Osteoblast (primary cell): ENCODE results near the gene CLDN11. TPM values are rescaled to one million over a fixed set of nuclear protein-coding genes. Genes with fewer than 3 reads are reported as not detected.

Experiments used
- DNase-seq: peaks from one replicate; pipeline ENCODE4 v3.0.0; 2011; ENCODE audit warnings: low spot score, mixed read lengths; ENCODE audit not compliant: insufficient read length; ENCODE audit errors: missing footprints
- H2AFZ ChIP-seq: 2 replicates; pipeline ENCODE4 v1.6.0; 2011; ENCODE audit warnings: mild to moderate bottlenecking, low read length
- H3K27ac ChIP-seq: 2 replicates; pipeline ENCODE4 v1.5.1; 2011; ENCODE audit warnings: mild to moderate bottlenecking, low read depth, low read length, moderate library complexity
- H3K27me3 ChIP-seq: 2 replicates; pipeline ENCODE4 v1.6.0; 2012; ENCODE audit warnings: mild to moderate bottlenecking, control low read depth, inconsistent platforms, low read length, moderate library complexity; ENCODE audit not compliant: insufficient read depth
- H3K36me3 ChIP-seq: 2 replicates; pipeline ENCODE4 v1.5.1; 2011; ENCODE audit warnings: mild to moderate bottlenecking, low read length, control low read depth, moderate library complexity; ENCODE audit not compliant: insufficient read depth
- H3K4me1 ChIP-seq: 2 replicates; pipeline ENCODE4 v1.5.1; 2011; ENCODE audit warnings: mild to moderate bottlenecking, low read length, control low read depth, moderate library complexity; ENCODE audit not compliant: insufficient read depth
- H3K4me2 ChIP-seq: 2 replicates; pipeline ENCODE4 v1.6.0; 2011; ENCODE audit warnings: mild to moderate bottlenecking, low read length; ENCODE audit not compliant: insufficient read depth
- H3K4me3 ChIP-seq: fragments of 200-600 bp; sonication (generic); 3 replicates; pipeline ENCODE4 v1.5.1; 2012; ENCODE audit warnings: mild to moderate bottlenecking, low read length, inconsistent platforms; ENCODE audit not compliant: insufficient read depth
- H3K79me2 ChIP-seq: 2 replicates; pipeline ENCODE4 v1.6.0; 2012; ENCODE audit warnings: mild to moderate bottlenecking, low read length, control low read depth, inconsistent platforms; ENCODE audit not compliant: insufficient read depth
- H3K9me3 ChIP-seq: 2 replicates; pipeline ENCODE4 v1.5.1; 2011; ENCODE audit warnings: low read depth, low read length, control low read depth
- H4K20me1 ChIP-seq: 2 replicates; pipeline ENCODE4 v1.6.0; 2012; ENCODE audit warnings: mild to moderate bottlenecking, low read length, control low read depth; ENCODE audit not compliant: insufficient read depth
- total RNA-seq: library from RNA; depleted of rRNA; stranded (reverse); fragments of >200 nt; gene quantifications from 2 replicates; pipeline ENCODE4 v1.2.3, GENCODE V29; 2012
- TF ChIP-seq, protein P1 (sequence below): IDR thresholded peaks from 2 replicates; pipeline ENCODE4 v1.5.1; 2011; ENCODE audit warnings: mild to moderate bottlenecking, low read depth, low read length, moderate library complexity; ENCODE audit errors: extremely low read depth

CLDN11 gene
- total RNA-seq, 1 donor, result 50.3 TPM

DNA sequence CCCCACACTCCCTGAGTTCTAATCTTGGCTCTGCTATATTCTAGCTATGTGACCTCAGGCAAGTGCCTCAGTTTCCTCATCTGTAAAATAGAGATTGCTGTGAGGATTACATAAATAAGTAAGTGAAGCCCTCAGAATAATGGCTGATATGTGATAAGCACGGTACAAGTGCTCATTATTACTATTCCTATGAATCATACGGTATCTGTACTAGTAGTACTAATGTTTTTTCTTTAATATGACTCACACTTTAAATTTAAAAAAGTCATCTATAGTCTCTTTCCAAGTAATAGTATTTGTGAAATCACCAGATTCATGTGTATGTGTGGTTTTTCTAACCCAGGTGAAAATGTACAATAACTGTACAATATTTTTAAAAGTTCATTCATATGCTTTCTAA lies 58.7 kb downstream of the CLDN11 start:
- no peak overlapping the region for H3K27ac ChIP-seq
- no peaks in the 10 kb centered on the region for H3K36me3 ChIP-seq
- H3K4me2 ChIP-seq, result no peak overlapping the region
- H3K4me1 ChIP-seq, result peaks cover 6% of the 10 kb centered on the region
- no peaks in the 10 kb centered on the region for H3K79me2 ChIP-seq
- TF ChIP-seq, protein P1, sequence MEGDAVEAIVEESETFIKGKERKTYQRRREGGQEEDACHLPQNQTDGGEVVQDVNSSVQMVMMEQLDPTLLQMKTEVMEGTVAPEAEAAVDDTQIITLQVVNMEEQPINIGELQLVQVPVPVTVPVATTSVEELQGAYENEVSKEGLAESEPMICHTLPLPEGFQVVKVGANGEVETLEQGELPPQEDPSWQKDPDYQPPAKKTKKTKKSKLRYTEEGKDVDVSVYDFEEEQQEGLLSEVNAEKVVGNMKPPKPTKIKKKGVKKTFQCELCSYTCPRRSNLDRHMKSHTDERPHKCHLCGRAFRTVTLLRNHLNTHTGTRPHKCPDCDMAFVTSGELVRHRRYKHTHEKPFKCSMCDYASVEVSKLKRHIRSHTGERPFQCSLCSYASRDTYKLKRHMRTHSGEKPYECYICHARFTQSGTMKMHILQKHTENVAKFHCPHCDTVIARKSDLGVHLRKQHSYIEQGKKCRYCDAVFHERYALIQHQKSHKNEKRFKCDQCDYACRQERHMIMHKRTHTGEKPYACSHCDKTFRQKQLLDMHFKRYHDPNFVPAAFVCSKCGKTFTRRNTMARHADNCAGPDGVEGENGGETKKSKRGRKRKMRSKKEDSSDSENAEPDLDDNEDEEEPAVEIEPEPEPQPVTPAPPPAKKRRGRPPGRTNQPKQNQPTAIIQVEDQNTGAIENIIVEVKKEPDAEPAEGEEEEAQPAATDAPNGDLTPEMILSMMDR, result no peak
- no peaks in the 10 kb centered on the region for H4K20me1 ChIP-seq
- peak; percentile 65 for DNase-seq
- no peak overlapping the region for H2AFZ ChIP-seq
- H3K9me3 ChIP-seq, result no peaks in the 10 kb centered on the region
- H3K4me3 ChIP-seq, result no peak overlapping the region
- no peaks in the 10 kb centered on the region for H3K27me3 ChIP-seq

DNA sequence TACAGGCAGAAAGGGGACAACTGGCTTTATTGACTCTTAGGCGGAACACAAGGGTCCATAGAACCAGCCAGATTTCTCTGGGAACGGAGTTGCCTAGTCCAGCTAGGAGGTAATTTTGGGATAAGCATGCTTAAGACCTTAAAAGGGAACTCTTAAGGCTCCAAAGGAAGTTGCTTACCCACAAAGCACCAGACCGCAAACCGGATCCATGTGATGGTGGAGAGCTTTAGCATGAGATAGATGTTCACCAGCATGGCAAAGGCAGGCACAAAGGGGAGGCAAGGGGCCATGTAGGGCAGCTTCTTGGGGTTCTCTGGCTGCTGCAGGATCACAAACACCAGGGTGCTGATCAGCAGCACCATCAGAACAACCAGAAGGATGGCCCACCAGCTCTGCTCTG lies 61.4 kb downstream of the CLDN11 start:
- no peaks in the 10 kb centered on the region for H3K79me2 ChIP-seq
- H3K27me3 ChIP-seq, result no peaks in the 10 kb centered on the region
- no peak overlapping the region for H3K27ac ChIP-seq
- no peaks in the 10 kb centered on the region for H4K20me1 ChIP-seq
- H3K4me2 ChIP-seq, result no peak overlapping the region
- H3K4me1 ChIP-seq, result peaks cover 6% of the 10 kb centered on the region
- DNase-seq, result no peak
- H3K36me3 ChIP-seq, result no peaks in the 10 kb centered on the region
- no peak overlapping the region for H3K4me3 ChIP-seq
- H3K9me3 ChIP-seq, result no peaks in the 10 kb centered on the region
- TF ChIP-seq, protein P1, result no peak
- H2AFZ ChIP-seq, result no peak overlapping the region

DNA sequence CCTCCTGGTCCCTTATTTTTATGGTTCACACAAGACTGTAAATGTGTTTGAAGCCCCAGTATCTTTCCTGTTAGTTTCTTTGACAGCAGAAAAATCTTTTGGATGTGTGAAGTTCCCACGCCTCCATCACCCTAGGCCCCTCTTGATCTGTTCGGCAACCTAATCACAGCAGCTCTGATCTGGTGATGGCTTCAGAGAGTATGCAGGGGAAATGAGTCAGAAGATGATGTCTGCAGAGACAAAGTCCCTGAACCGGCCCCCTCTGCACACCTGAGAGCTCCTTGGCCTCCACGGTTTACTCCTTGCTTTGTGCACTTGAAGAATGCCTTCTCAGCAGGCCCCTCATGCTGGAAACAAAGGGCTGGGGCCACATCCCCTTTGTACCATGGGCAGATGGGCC lies 63.5 kb downstream of the CLDN11 start:
- no peaks in the 10 kb centered on the region for H3K79me2 ChIP-seq
- H3K36me3 ChIP-seq, result no peaks in the 10 kb centered on the region
- no peaks in the 10 kb centered on the region for H3K27me3 ChIP-seq
- no peak overlapping the region for H3K27ac ChIP-seq
- H2AFZ ChIP-seq, result no peak overlapping the region
- H3K4me3 ChIP-seq, result no peak overlapping the region
- no peaks in the 10 kb centered on the region for H4K20me1 ChIP-seq
- DNase-seq, result no peak
- H3K4me1 ChIP-seq, result peaks cover 2% of the 10 kb centered on the region
- H3K4me2 ChIP-seq, result no peak overlapping the region
- TF ChIP-seq, protein P1, result no peak
- no peaks in the 10 kb centered on the region for H3K9me3 ChIP-seq

DNA sequence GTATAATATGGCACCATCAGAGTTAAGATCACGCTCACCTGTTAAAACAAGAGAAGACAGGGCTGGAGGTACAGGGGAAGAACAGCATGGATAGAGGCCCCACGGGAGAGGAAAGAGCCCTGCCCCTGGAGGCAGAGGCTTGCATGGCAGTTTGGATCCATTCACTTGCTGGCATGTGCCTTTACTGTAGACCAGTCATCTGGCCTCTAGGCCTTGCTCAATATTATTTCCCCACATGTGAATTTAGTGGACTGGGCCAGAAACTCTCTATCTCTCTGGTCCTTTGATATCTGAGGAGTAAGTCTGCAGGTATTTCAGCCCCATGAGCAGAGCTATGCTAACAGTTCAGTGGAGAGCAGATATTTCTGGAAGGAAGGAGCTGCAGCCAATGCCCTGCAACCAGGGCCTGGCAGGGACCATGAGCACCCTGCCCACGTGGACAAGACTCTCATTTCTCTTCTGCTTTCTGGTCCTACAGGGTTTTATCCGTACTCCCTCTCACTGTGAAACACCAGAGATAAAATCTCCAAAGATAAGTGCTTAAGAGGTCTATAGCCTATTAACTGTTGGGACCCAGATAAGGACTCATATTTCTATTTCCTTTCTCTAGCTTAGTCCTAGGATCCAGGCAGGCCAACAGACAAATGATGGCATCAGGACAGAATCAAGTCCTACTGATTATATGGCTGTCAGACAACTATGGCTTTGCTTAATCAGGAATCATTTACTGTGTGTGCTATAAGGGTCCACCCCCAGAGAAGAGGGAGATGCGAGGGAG lies 65.0 kb downstream of the CLDN11 start:
- TF ChIP-seq, protein P1, result peak; percentile 32
- no peaks in the 10 kb centered on the region for H3K79me2 ChIP-seq
- no peaks in the 10 kb centered on the region for H3K27me3 ChIP-seq
- H3K9me3 ChIP-seq, result no peaks in the 10 kb centered on the region
- no peaks in the 10 kb centered on the region for H3K4me1 ChIP-seq
- DNase-seq, result no peak
- H3K36me3 ChIP-seq, result no peaks in the 10 kb centered on the region
- H3K27ac ChIP-seq, result no peak overlapping the region
- H3K4me2 ChIP-seq, result no peak overlapping the region
- no peak overlapping the region for H3K4me3 ChIP-seq
- no peak overlapping the region for H2AFZ ChIP-seq
- H4K20me1 ChIP-seq, result no peaks in the 10 kb centered on the region

Other genes with a start within 250 kb of the CLDN11 start
- gene PHC3, start 237.1 kb upstream of the CLDN11 start, total RNA-seq, result 36.9 and 47.1 TPM in 2 replicates
- gene PRKCI, start 196.4 kb upstream of the CLDN11 start, total RNA-seq, result 54.8 and 69.1 TPM in 2 replicates
- 68.4 and 69.8 TPM in 2 replicates for gene SKIL, start 61.2 kb upstream of the CLDN11 start, total RNA-seq
- gene SLC7A14, start 167.2 kb downstream of the CLDN11 start, total RNA-seq, result 0.29 and 0.36 TPM in 2 replicates